HL-60 (cell line): Measurements from ENCODE around the gene HAUS8.

Experiments
- POLR2AphosphoS5 ChIP-seq: IDR thresholded peaks from 2 replicates; pipeline ENCODE4 v1.6.1; 2012; ENCODE audit warnings: low read depth
- TF ChIP-seq, protein P1 (sequence below): IDR thresholded peaks from one replicate; pipeline ENCODE4 v1.5.1; 2011; ENCODE audit warnings: low read length, control low read depth, inconsistent platforms; ENCODE audit not compliant: insufficient read depth
- TF ChIP-seq, protein P2 (sequence below): IDR thresholded peaks from 2 replicates; pipeline ENCODE4 v1.6.1; 2012; ENCODE audit warnings: low read depth; ENCODE audit not compliant: insufficient replicate concordance

DNA sequence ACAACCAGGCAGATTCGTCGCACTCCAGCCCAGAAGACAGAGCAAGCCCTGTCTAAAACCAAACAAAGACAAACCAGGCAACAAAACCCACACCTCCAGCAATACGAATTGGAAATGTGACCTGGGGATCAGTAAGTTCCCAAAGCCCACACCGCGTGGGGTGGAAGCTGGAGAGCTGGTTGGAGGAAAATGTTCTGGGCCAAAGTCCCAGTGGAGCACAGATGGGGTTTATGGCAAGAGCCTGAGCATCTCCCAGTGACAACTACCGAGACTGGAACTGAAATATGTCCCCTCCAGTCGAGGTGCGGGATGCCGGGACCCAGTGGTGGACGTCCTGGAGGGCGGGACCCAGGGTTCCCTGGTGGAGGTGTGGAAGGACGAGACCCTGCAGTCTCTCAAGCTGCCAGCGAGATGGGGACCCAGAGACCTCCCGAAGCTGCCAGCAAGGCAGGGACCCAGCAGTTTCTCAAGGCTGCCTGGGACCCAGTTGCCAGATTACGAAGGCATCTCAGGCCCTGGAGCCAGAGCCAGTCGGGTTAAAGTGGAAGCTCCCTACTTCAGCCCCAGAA, 26.3 kb downstream of the HAUS8 start:
- TF ChIP-seq POLR2AphosphoS5 = no peak
- TF ChIP-seq, protein P1, sequence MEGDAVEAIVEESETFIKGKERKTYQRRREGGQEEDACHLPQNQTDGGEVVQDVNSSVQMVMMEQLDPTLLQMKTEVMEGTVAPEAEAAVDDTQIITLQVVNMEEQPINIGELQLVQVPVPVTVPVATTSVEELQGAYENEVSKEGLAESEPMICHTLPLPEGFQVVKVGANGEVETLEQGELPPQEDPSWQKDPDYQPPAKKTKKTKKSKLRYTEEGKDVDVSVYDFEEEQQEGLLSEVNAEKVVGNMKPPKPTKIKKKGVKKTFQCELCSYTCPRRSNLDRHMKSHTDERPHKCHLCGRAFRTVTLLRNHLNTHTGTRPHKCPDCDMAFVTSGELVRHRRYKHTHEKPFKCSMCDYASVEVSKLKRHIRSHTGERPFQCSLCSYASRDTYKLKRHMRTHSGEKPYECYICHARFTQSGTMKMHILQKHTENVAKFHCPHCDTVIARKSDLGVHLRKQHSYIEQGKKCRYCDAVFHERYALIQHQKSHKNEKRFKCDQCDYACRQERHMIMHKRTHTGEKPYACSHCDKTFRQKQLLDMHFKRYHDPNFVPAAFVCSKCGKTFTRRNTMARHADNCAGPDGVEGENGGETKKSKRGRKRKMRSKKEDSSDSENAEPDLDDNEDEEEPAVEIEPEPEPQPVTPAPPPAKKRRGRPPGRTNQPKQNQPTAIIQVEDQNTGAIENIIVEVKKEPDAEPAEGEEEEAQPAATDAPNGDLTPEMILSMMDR = no peak
- TF ChIP-seq, protein P2, sequence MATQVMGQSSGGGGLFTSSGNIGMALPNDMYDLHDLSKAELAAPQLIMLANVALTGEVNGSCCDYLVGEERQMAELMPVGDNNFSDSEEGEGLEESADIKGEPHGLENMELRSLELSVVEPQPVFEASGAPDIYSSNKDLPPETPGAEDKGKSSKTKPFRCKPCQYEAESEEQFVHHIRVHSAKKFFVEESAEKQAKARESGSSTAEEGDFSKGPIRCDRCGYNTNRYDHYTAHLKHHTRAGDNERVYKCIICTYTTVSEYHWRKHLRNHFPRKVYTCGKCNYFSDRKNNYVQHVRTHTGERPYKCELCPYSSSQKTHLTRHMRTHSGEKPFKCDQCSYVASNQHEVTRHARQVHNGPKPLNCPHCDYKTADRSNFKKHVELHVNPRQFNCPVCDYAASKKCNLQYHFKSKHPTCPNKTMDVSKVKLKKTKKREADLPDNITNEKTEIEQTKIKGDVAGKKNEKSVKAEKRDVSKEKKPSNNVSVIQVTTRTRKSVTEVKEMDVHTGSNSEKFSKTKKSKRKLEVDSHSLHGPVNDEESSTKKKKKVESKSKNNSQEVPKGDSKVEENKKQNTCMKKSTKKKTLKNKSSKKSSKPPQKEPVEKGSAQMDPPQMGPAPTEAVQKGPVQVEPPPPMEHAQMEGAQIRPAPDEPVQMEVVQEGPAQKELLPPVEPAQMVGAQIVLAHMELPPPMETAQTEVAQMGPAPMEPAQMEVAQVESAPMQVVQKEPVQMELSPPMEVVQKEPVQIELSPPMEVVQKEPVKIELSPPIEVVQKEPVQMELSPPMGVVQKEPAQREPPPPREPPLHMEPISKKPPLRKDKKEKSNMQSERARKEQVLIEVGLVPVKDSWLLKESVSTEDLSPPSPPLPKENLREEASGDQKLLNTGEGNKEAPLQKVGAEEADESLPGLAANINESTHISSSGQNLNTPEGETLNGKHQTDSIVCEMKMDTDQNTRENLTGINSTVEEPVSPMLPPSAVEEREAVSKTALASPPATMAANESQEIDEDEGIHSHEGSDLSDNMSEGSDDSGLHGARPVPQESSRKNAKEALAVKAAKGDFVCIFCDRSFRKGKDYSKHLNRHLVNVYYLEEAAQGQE = no peak
